Colonic mucosa (tissue), 4 donors: ENCODE data around the gene TBC1D8. TPM values are rescaled to one million over a fixed set of nuclear protein-coding genes. Genes with fewer than 3 reads are reported as not detected.

Source experiments
- DNase-seq: peaks from one replicate; pipeline ENCODE4 v3.0.0-alpha.2; 2020
- H3K27ac ChIP-seq: fragments of 200-600 bp; one replicate; pipeline ENCODE4 v1.8.0; 2021
- H3K27me3 ChIP-seq: fragments of 200-600 bp; one replicate; pipeline ENCODE4 v1.8.0; 2021
- H3K36me3 ChIP-seq: fragments of 200-600 bp; one replicate; pipeline ENCODE4 v1.8.0; 2021
- H3K4me1 ChIP-seq: fragments of 200-600 bp; one replicate; pipeline ENCODE4 v1.8.0; 2021; ENCODE audit warnings: mild to moderate bottlenecking
- H3K4me3 ChIP-seq: fragments of 200-600 bp; one replicate; pipeline ENCODE4 v1.8.0; 2021
- H3K9ac ChIP-seq, 2 donors: one replicate each; pipeline ENCODE4 v1.7.0; 2013; ENCODE audit warnings: control low read depth in 2 of 2, low read depth in 2 of 2, low read length in 2 of 2
- H3K9me3 ChIP-seq: fragments of 200-600 bp; one replicate; pipeline ENCODE4 v1.8.0; 2021
- CTCF ChIP-seq: fragments of 200-600 bp; IDR thresholded peaks from one replicate; pipeline ENCODE4 v1.8.0; 2022; ENCODE audit warnings: antibody characterized with exemption, mild to moderate bottlenecking
- intact Hi-C: fragments of 100-400 bp; cut with DNase I; formaldehyde crosslinking; loops from one replicate; pipeline ENCODE4 v1.14.1; 2022
- total RNA-seq, 2 donors: library from RNA; stranded (reverse); fragmentation: NEBNext Ultra II Directional in 1 of 2; extraction: Animal tissue kit (Norgen Biotek cat#: 25700) in 1 of 2; gene quantifications; one replicate each; pipeline ENCODE4 v1.2.1, GENCODE V29; 2021
- donor health status: healthy.
- donor health status: DM: no; HTN: no; CAD: no.
- donor health status: DM: no; HTN: no; CAD: no.

The TBC1D8 gene
- total RNA-seq, 2 donors from 2014 or later, result 10.3 to 11.8 TPM

DNA sequence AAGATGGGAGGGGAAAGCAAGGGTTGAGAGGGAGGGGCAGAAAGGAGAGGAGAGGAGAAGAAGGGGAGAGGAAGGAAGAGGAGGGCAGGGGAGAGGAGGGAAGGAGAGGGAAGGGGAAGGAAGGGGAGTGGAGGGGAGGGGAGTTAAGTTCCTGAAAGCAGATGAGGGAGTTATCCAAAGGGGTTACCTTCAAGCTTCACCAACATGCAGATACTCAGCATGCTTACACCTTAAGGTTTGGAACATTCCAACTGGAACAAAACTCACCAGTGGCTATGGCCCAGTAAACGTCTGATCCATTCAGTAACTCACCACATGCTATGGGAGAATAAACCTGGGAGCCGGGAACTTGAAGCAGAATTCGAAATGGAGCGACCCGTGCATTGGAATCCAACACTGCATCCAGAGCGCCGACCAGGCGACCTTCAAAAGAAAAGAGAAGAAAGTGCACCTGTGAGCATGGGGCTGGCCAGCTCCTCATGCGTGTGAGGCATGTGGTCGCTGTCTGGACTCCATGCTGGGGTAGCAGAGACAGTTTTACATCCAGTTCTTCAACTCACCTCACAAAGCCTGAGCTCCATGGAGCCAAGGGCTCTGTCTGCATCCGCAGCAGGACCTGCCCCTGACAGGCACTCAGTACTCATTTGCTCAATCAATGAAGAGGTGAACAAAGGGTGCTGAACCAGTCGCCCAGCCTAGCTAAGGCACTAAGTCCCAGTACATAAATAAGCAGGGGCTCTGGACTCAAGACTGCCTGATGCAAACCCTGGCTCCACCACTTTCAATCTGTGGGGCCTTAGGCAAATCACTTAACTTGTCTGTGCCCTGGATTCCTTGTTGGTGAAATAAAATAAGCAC, 61.0 kb downstream of the TBC1D8 start:
- intact Hi-C loops, result no loop called here

DNA sequence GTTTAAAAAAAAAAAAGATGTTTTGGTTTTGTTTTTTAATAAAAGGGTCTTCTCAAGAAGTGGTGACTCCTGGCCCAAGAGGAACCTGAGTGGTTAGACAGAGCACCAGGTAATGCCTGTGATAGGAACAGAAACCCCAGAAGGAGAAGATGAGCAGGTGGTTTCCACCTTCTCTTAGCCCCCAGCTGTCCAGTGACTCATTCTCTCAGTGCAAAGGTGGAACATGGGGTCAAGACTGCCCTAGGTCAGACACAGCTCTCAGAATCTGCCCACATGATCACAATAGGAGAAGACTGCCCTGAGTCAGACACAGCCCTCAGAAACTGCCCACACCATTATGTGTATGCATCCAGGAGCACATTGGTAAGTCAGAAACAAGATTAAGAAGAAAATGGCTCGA, 61.8 kb downstream of the TBC1D8 start:
- Histone ChIP-seq H3K4me1 (no peaks in the 10 kb centered on the region), H3K36me3 (no peaks in the 10 kb centered on the region), H3K27ac (no peak overlapping the region), H3K9ac (no peak overlapping the region), H3K9me3 (no peaks in the 10 kb centered on the region), H3K27me3 (no peaks in the 10 kb centered on the region), H3K4me3 (no peak overlapping the region)
- intact Hi-C loops, result no loop called here
- DNase-seq, result no peak
- no peak for TF ChIP-seq CTCF

More for the DNA sequence above, 61.0 kb downstream of the TBC1D8 start:
- Histone ChIP-seq H3K27me3 (no peaks in the 10 kb centered on the region), H3K9ac (no peak overlapping the region), H3K36me3 (no peaks in the 10 kb centered on the region), H3K4me3 (no peak overlapping the region), H3K9me3 (no peaks in the 10 kb centered on the region), H3K4me1 (no peaks in the 10 kb centered on the region), H3K27ac (no peak overlapping the region)
- no peak for TF ChIP-seq CTCF
- no peak for DNase-seq

GRCh38 chr2:101087638-101088037, 63.5 kb downstream of the TBC1D8 start:
- TF ChIP-seq CTCF, result no peak
- Histone ChIP-seq H3K9me3 (no peaks in the 10 kb centered on the region), H3K9ac (no peak overlapping the region), H3K36me3 (no peaks in the 10 kb centered on the region), H3K27me3 (no peaks in the 10 kb centered on the region), H3K4me3 (no peak overlapping the region), H3K4me1 (no peaks in the 10 kb centered on the region), H3K27ac (no peak overlapping the region)
- intact Hi-C loops, result no loop called here
- DNase-seq, result no peak

DNA sequence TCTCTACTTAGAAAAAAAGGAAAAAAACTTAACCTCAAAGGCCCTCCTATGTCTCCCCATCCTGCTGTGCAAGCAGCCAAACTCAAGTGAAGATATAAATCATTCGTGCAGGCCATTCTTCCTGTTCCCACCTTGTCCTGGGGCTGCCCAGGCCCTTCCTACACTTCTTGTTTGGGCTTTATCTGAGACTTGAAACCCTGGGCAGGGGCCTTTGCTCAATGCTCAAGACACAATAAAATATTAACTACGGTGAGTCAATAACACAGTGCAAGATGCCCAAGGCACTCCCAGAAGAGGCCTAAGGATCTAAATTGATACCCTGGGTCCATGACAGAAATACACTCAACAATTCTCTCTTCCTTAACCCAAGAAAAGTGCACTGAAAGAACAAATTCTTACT, 67.6 kb downstream of the TBC1D8 start:
- intact Hi-C loops, result no loop called here
- no peaks in the 10 kb centered on the region for H3K36me3 ChIP-seq
- H3K27ac ChIP-seq, result no peak overlapping the region
- H3K9ac ChIP-seq, result no peak overlapping the region
- H3K4me3 ChIP-seq, result no peak overlapping the region
- H3K4me1 ChIP-seq, result no peaks in the 10 kb centered on the region
- no peak for DNase-seq
- no peaks in the 10 kb centered on the region for H3K27me3 ChIP-seq
- TF ChIP-seq CTCF, result no peak
- no peaks in the 10 kb centered on the region for H3K9me3 ChIP-seq

DNA sequence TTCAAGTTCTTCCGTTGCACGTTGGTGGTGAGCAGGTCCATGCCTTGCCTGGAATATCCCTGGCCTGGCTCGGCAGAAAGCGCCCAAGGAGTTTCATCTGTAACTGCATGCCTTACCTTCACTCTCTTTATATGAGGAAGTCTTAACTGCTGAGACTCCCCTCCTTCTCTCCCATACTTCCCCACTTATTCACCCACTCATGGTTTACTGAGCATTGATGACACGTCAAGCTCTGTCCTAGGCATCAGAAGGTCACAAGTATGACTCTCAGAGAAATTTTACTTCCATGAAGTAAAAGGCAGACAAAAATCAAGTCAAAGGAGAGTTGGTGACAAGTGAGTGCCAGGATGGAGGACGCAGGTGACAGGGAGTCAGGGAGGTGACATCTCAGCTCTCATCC, 68.2 kb downstream of the TBC1D8 start:
- intact Hi-C loops, result no loop called here
- Histone ChIP-seq H3K4me3 (no peak overlapping the region), H3K9me3 (no peaks in the 10 kb centered on the region), H3K27ac (no peak overlapping the region), H3K27me3 (no peaks in the 10 kb centered on the region), H3K9ac (no peak overlapping the region), H3K4me1 (no peaks in the 10 kb centered on the region), H3K36me3 (no peaks in the 10 kb centered on the region)
- DNase-seq, result no peak
- no peak for TF ChIP-seq CTCF
